Immature natural killer cell (primary cell): Measurements from ENCODE around the gene TMEM30A. TPM values are rescaled to one million over a fixed set of nuclear protein-coding genes. Genes with fewer than 3 reads are reported as not detected.

Experiments
- DNase-seq, 3 donors: peaks; one replicate each; pipeline ENCODE4 v3.0.0; 2022; ENCODE audit warnings: mixed read lengths in 1 of 3
- H3K27ac Mint-ChIP-seq, 6 donors: one replicate each; pipeline ENCODE4 v1.8.0; 2020; ENCODE audit warnings: mixed read lengths in 6 of 6, mild to moderate bottlenecking in 5 of 6, inconsistent platforms in 4 of 6, moderate library complexity in 3 of 6
- H3K27me3 Mint-ChIP-seq, 3 donors: one replicate each; pipeline ENCODE4 v1.8.0; 2020 to 2021; ENCODE audit warnings: low read depth in 3 of 3, mild to moderate bottlenecking in 3 of 3, mixed read lengths in 3 of 3, moderate library complexity in 3 of 3, inconsistent platforms in 1 of 3
- H3K36me3 Mint-ChIP-seq, 3 donors: one replicate each; pipeline ENCODE4 v1.8.0; 2020; ENCODE audit warnings: mixed read lengths in 3 of 3, inconsistent platforms in 2 of 3, mild to moderate bottlenecking in 2 of 3
- H3K4me1 Mint-ChIP-seq, 2 donors: one replicate each; pipeline ENCODE4 v1.8.0; 2020; ENCODE audit warnings: inconsistent platforms in 2 of 2, mild to moderate bottlenecking in 2 of 2, mixed read lengths in 2 of 2, moderate library complexity in 1 of 2
- H3K4me3 Mint-ChIP-seq, 5 donors: one replicate each; pipeline ENCODE4 v1.8.0; 2020; ENCODE audit warnings: mild to moderate bottlenecking in 5 of 5, mixed read lengths in 5 of 5, inconsistent platforms in 3 of 5, moderate library complexity in 3 of 5
- H3K9me3 Mint-ChIP-seq, 6 donors: one replicate each; pipeline ENCODE4 v1.8.0; 2020; ENCODE audit warnings: mild to moderate bottlenecking in 6 of 6, mixed read lengths in 6 of 6, inconsistent platforms in 4 of 6, moderate library complexity in 3 of 6
- polyA plus RNA-seq, 3 donors: library from polyadenylated mRNA; unstranded; fragments of 300-500 nt; fragmentation: Illumina TruSeq; gene quantifications; one replicate each; pipeline ENCODE4 v1.2.3, GENCODE V29; 2021

Gene TMEM30A
- 10 to 100 TPM; 47.5 to 81.9 (median 56.0) TPM for polyA plus RNA-seq

- H3K4me1 Mint-ChIP-seq: peaks cover 13 to 24% of the 10 kb centered on the region in 2 donors
- no peak within 1 kb of the TSS for H3K27ac Mint-ChIP-seq
- H3K4me3 Mint-ChIP-seq: no peak within 1 kb of the TSS
- peaks cover 0 to 2% (median 0%) of the 10 kb centered on the region in 3 donors for H3K27me3 Mint-ChIP-seq
- DNase-seq: peak; percentile 94 to 95 (median 95)
- peaks cover 0 to 4% (median 2%) of the 10 kb centered on the region in 3 donors for H3K36me3 Mint-ChIP-seq
- no peaks in the 10 kb centered on the region for H3K9me3 Mint-ChIP-seq
Observed at GRCh38 chr6:75284632-75285282, at the start of gene TMEM30A. TMEM30A (minus strand) TSS chr6:75284792; CDS start chr6:75284638, 154 bp downstream.

- Mint-ChIP-seq H3K4me3 (no peak overlapping the region), H3K9me3 (peaks cover 0 to 3% (median 0%) of the 10 kb centered on the region in 6 donors), H3K27ac (no peak overlapping the region), H3K27me3 (peaks cover 3 to 10% (median 6%) of the 10 kb centered on the region in 3 donors), H3K4me1 (no peaks in the 10 kb centered on the region), H3K36me3 (no peaks in the 10 kb centered on the region)
- DNase-seq: no peak
Observed at GRCh38 chr6:75333676-75334200, 49.1 kb upstream of the TMEM30A start.

- Mint-ChIP-seq H3K27ac (no peak overlapping the region), H3K4me1 (no peaks in the 10 kb centered on the region), H3K9me3 (peaks cover 0 to 8% (median 0%) of the 10 kb centered on the region in 6 donors), H3K36me3 (no peaks in the 10 kb centered on the region), H3K27me3 (peaks cover 4 to 8% (median 6%) of the 10 kb centered on the region in 3 donors), H3K4me3 (no peak overlapping the region)
- DNase-seq: no peak
Observed at GRCh38 chr6:75331151-75331550, 46.6 kb upstream of the TMEM30A start.

- Mint-ChIP-seq H3K4me1 (no peaks in the 10 kb centered on the region), H3K27me3 (peaks cover 2 to 10% (median 6%) of the 10 kb centered on the region in 3 donors), H3K36me3 (no peaks in the 10 kb centered on the region), H3K4me3 (no peak overlapping the region), H3K9me3 (peaks cover 0 to 8% (median 0%) of the 10 kb centered on the region in 6 donors), H3K27ac (no peak overlapping the region)
- DNase-seq: no peak
Observed at GRCh38 chr6:75329703-75330102, 45.1 kb upstream of the TMEM30A start.

GRCh38 chr6:75327807-75328206, 43.2 kb upstream of the TMEM30A start:
- Mint-ChIP-seq H3K36me3 (no peaks in the 10 kb centered on the region), H3K4me1 (no peaks in the 10 kb centered on the region), H3K4me3 (no peak overlapping the region), H3K27ac (no peak overlapping the region), H3K9me3 (peaks cover 0 to 8% (median 0%) of the 10 kb centered on the region in 6 donors), H3K27me3 (peaks cover 0 to 12% (median 6%) of the 10 kb centered on the region in 3 donors)
- DNase-seq: no peak

GRCh38 chr6:75326557-75327258, 42.1 kb upstream of the TMEM30A start:
- Mint-ChIP-seq H3K4me1 (no peaks in the 10 kb centered on the region), H3K4me3 (no peak overlapping the region), H3K9me3 (peaks cover 0 to 8% (median 0%) of the 10 kb centered on the region in 6 donors), H3K27ac (no peak overlapping the region), H3K27me3 (peaks cover under 1 to 6% (median 4%) of the 10 kb centered on the region in 3 donors), H3K36me3 (no peaks in the 10 kb centered on the region)
- DNase-seq: no peak

GRCh38 chr6:75318900-75319299, 34.3 kb upstream of the TMEM30A start:
- no peaks in the 10 kb centered on the region for H3K36me3 Mint-ChIP-seq
- H3K27me3 Mint-ChIP-seq: peaks cover 7 to 10% (median 8%) of the 10 kb centered on the region in 3 donors
- no peak for DNase-seq
- H3K9me3 Mint-ChIP-seq: peaks cover 0 to 2% (median 0%) of the 10 kb centered on the region in 6 donors
- no peak overlapping the region for H3K27ac Mint-ChIP-seq
- no peaks in the 10 kb centered on the region for H3K4me1 Mint-ChIP-seq
- no peak overlapping the region for H3K4me3 Mint-ChIP-seq

GRCh38 chr6:75317503-75318206, 33.1 kb upstream of the TMEM30A start:
- Mint-ChIP-seq H3K4me1 (no peaks in the 10 kb centered on the region), H3K36me3 (no peaks in the 10 kb centered on the region), H3K4me3 (no peak overlapping the region), H3K9me3 (peaks cover 0 to 2% (median 0%) of the 10 kb centered on the region in 6 donors), H3K27me3 (peaks cover 8 to 11% (median 10%) of the 10 kb centered on the region in 3 donors), H3K27ac (no peak overlapping the region)
- DNase-seq: no peak

GRCh38 chr6:75315978-75316377, 31.4 kb upstream of the TMEM30A start:
- no peaks in the 10 kb centered on the region for H3K36me3 Mint-ChIP-seq
- no peaks in the 10 kb centered on the region for H3K4me1 Mint-ChIP-seq
- H3K27me3 Mint-ChIP-seq: peaks cover 9% of the 10 kb centered on the region in 3 donors
- H3K27ac Mint-ChIP-seq: no peak overlapping the region
- H3K4me3 Mint-ChIP-seq: no peak overlapping the region
- DNase-seq: no peak
- peaks cover 0 to 2% (median 0%) of the 10 kb centered on the region in 6 donors for H3K9me3 Mint-ChIP-seq

- H3K27ac Mint-ChIP-seq: no peak overlapping the region
- no peak for DNase-seq
- H3K4me3 Mint-ChIP-seq: no peak overlapping the region
- peaks cover 4 to 11% (median 6%) of the 10 kb centered on the region in 3 donors for H3K27me3 Mint-ChIP-seq
- H3K9me3 Mint-ChIP-seq: no peaks in the 10 kb centered on the region
- H3K36me3 Mint-ChIP-seq: no peaks in the 10 kb centered on the region
- H3K4me1 Mint-ChIP-seq: no peaks in the 10 kb centered on the region
Observed at GRCh38 chr6:75308250-75308988, 23.8 kb upstream of the TMEM30A start.

- H3K4me3 Mint-ChIP-seq: no peak overlapping the region
- no peak overlapping the region for H3K27ac Mint-ChIP-seq
Observed at GRCh38 chr6:75307364-75308004, 22.9 kb upstream of the TMEM30A start.

GRCh38 chr6:75306064-75306463, 21.5 kb upstream of the TMEM30A start:
- DNase-seq: no peak
- Mint-ChIP-seq H3K4me1 (no peaks in the 10 kb centered on the region), H3K9me3 (no peaks in the 10 kb centered on the region), H3K27ac (no peak overlapping the region), H3K36me3 (no peaks in the 10 kb centered on the region), H3K27me3 (peaks cover 4 to 8% (median 5%) of the 10 kb centered on the region in 3 donors), H3K4me3 (no peak overlapping the region)

More at GRCh38 chr6:75307364-75308004, 22.9 kb upstream of the TMEM30A start:
- no peaks in the 10 kb centered on the region for H3K9me3 Mint-ChIP-seq
- H3K4me1 Mint-ChIP-seq: no peaks in the 10 kb centered on the region
- H3K36me3 Mint-ChIP-seq: no peaks in the 10 kb centered on the region
- no peak for DNase-seq
- H3K27me3 Mint-ChIP-seq: peaks cover 4 to 8% (median 6%) of the 10 kb centered on the region in 3 donors

- H3K4me1 Mint-ChIP-seq: no peaks in the 10 kb centered on the region
- no peak for DNase-seq
- peaks cover 3 to 8% (median 4%) of the 10 kb centered on the region in 3 donors for H3K27me3 Mint-ChIP-seq
- H3K27ac Mint-ChIP-seq: no peak overlapping the region
- no peaks in the 10 kb centered on the region for H3K9me3 Mint-ChIP-seq
- H3K4me3 Mint-ChIP-seq: no peak overlapping the region
- H3K36me3 Mint-ChIP-seq: no peaks in the 10 kb centered on the region
Observed at GRCh38 chr6:75305573-75305972, 21.0 kb upstream of the TMEM30A start.
